Upper lobe of left lung (tissue), 4 donors: Measurements from ENCODE around the gene GRHL3.

ENCODE experiments used
- CTCF ChIP-seq, 6 experiments: fragments of 450-650 bp in 4 of 6; fragments of 200-600 bp in 2 of 6; sonication (generic) in 2 of 6; IDR thresholded peaks; one replicate each; pipeline ENCODE4 v1.5.1; 2016 to 2019; ENCODE audit warnings: antibody characterized with exemption in 6 of 6
- POLR2A ChIP-seq, 4 donors: fragments of 450-650 bp; IDR thresholded peaks; one replicate each; pipeline ENCODE4 v1.5.1; 2016 to 2017; ENCODE audit warnings: antibody characterized with exemption in 4 of 4, mild to moderate bottlenecking in 2 of 4
- POLR2AphosphoS5 ChIP-seq, 2 donors: sonication (generic); formaldehyde crosslinking; IDR thresholded peaks; one replicate each; pipeline ENCODE4 v1.5.1; 2017; ENCODE audit warnings: antibody characterized with exemption in 2 of 2

GRCh38 chr1:24383381-24383940 lies 64.3 kb downstream of the GRHL3 start:
- TF ChIP-seq CTCF (IDR thresholded peaks at IDR 0.05) (no peak), POLR2A (IDR thresholded peaks at IDR 0.05) (no peak), POLR2AphosphoS5 (IDR thresholded peaks at IDR 0.05) (no peak)
